GM18867 (cell line): ENCODE results near the gene LSG1.
"Not testable (repeated sequence)": the region's sequence is repeated elsewhere in the genome, so short reads cannot be mapped to it uniquely, and the experiment has no call there.

Source experiments
- ATAC-seq: cut with Tn5 transposase; IDR thresholded peaks from one replicate; pipeline ENCODE4 v1.9.1; 2021; ENCODE audit warnings: mild to moderate bottlenecking, moderate library complexity; ENCODE audit not compliant: unreplicated experiment

Gene LSG1

GRCh38 chr3:194619741-194620140 is 52.2 kb downstream of the LSG1 start:
- no peak for ATAC-seq

- no peak for ATAC-seq
These were observed 53.0 kb downstream of the LSG1 start for GRCh38 chr3:194618858-194619608.

GRCh38 chr3:194617827-194618226 is 54.2 kb downstream of the LSG1 start:
- no peak for ATAC-seq

- no peak for ATAC-seq
These were observed 54.8 kb downstream of the LSG1 start for GRCh38 chr3:194617143-194617671.

- no peak for ATAC-seq
These were observed 56.8 kb downstream of the LSG1 start for GRCh38 chr3:194615226-194615625.

GRCh38 chr3:194612221-194612620 is 59.8 kb downstream of the LSG1 start:
- ATAC-seq: no peak

- ATAC-seq: no peak
These were observed 61.3 kb downstream of the LSG1 start for GRCh38 chr3:194610689-194611088.

- no peak for ATAC-seq
These were observed 62.4 kb downstream of the LSG1 start for GRCh38 chr3:194609601-194610000.

GRCh38 chr3:194608981-194609380 is 63.0 kb downstream of the LSG1 start:
- no peak for ATAC-seq

GRCh38 chr3:194607592-194608389 is 64.2 kb downstream of the LSG1 start:
- no peak for ATAC-seq

- ATAC-seq: no peak
These were observed 65.0 kb downstream of the LSG1 start for GRCh38 chr3:194606941-194607340.

- ATAC-seq: no peak
These were observed 65.8 kb downstream of the LSG1 start for GRCh38 chr3:194606163-194606562.

GRCh38 chr3:194605314-194605713 is 66.7 kb downstream of the LSG1 start:
- ATAC-seq: not testable (repeated sequence)

- ATAC-seq: no peak
These were observed 67.2 kb downstream of the LSG1 start for GRCh38 chr3:194604837-194605236.

- no peak for ATAC-seq
These were observed 67.9 kb downstream of the LSG1 start for GRCh38 chr3:194604126-194604525.

GRCh38 chr3:194602669-194603171 is 69.3 kb downstream of the LSG1 start:
- no peak for ATAC-seq

GRCh38 chr3:194598771-194599557 is 73.0 kb downstream of the LSG1 start:
- no peak for ATAC-seq

GRCh38 chr3:194596906-194597305 is 75.1 kb downstream of the LSG1 start:
- no peak for ATAC-seq

- no peak for ATAC-seq
These were observed 78.9 kb downstream of the LSG1 start for GRCh38 chr3:194592798-194593752.
